HG03342 (cell line): ENCODE results near the gene GALNT12.

Experiments used
- ATAC-seq: cut with Tn5 transposase; IDR thresholded peaks from one replicate; pipeline ENCODE4 v1.9.1; 2021; ENCODE audit warnings: mild to moderate bottlenecking, moderate library complexity; ENCODE audit not compliant: unreplicated experiment

GALNT12 gene

DNA sequence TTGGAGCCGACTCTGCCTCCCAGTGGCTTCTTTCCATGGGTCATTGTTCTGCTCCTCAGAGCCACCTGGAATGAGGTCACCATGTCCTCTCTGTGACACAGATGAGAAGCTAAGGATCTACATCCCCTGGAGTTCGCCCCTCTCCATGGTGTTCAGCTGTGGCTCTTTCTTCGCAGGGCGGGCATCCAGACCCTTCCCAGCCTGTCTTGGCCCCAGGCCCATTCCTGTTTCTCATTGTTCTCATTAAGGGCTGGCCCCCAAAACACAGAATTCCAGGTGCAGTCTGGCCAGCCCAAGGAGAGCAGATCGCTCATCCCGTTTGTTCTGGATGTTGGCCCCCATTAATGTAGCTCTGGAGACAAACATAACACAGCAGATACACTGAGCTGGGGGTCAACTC lies 69.8 kb downstream of the GALNT12 start:
- ATAC-seq, result no peak

- ATAC-seq, result no peak
Measured at GRCh38 chr9:98879094-98879962, 71.9 kb downstream of the GALNT12 start.

DNA sequence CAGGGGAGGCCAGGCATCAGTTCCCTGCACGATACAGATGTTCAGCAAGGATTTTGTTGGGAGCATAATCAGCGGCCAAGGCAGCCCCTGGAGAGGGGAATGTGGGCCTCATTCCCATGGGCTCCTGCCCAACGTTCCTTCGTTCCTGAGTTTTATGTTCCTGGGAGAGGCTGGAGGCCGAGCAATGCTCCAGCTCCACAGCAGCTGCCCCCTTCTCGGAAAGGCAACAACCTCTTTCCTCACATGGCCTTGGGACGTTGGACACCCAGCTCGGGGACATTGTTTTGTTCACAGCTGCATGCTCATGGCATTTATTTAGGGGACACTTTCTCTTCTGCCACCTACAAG lies 72.5 kb downstream of the GALNT12 start:
- ATAC-seq, result no peak

GRCh38 chr9:98880311-98881015 lies 73.0 kb downstream of the GALNT12 start:
- ATAC-seq, result no peak

DNA sequence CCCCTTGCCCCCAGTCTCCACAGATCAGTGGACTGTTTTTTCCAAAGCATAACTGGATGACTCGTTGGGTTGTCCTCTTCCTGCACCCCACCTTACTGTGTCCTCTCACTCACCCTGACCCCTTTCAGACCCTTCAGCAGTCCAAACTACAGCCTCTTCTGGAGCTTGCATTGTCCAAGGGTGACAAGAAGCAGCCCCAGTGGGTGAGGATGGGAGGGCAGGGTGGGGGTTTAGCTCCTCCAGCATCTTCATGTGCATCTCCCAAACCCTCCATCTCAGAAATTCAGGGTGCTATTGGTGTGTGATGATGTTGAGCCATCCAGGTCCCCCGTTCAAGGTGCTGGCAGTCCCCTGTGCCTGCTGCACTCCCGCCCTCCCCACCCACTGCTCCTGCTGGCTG lies 73.9 kb downstream of the GALNT12 start:
- ATAC-seq, result no peak

DNA sequence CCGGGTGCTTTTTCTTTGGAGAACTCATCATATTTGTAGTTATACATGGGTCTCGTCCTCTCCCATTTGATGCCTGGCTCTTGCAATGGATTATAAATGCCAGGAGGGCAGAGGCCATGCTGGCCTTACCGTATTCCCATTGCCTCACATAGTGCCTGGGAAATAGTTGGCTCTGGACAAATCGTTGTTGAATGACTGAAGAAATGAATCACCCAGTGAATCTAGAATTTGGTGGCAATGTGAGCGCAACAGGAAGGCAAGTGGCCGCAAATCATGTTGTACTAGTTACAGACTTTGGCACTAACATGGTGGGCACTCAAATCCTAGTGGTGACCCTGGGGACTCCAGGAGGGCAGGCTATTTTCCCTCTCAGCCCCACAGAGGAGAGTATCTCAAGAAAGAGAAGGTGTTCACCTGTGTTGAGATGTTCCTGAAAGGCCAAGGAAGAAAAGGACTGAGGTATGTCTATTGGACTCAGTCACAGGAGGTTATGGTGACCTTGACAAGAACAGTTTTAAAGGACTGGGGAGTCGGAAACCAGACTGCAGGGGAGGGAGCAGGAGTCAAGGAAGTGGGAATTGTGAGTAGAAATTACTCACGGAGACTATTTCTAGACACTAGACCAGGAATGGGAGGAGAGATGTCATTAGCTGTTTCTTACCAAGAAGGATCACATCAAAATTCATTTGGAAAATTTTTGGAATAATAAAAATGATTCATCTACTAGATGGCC lies 74.5 kb downstream of the GALNT12 start:
- ATAC-seq, result no peak

DNA sequence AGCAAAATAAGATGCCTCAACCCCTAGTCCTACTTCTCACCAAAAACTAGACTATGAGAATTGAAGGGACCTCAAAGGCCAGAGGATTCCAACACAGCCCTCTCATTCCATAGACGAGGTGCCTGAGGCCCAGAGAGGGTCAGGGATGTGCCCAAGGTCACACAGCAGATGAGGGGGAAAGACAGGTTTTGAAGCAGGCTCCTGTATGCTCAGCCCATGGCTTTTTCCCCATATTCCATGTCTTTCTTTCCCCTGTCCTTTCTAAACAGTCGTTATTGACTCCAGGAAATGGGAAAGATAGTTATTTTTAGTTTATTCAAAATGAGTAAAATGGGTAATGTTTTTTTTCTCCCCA lies 75.1 kb downstream of the GALNT12 start:
- ATAC-seq, result no peak

GRCh38 chr9:98883276-98883675 lies 75.8 kb downstream of the GALNT12 start:
- ATAC-seq, result no peak

DNA sequence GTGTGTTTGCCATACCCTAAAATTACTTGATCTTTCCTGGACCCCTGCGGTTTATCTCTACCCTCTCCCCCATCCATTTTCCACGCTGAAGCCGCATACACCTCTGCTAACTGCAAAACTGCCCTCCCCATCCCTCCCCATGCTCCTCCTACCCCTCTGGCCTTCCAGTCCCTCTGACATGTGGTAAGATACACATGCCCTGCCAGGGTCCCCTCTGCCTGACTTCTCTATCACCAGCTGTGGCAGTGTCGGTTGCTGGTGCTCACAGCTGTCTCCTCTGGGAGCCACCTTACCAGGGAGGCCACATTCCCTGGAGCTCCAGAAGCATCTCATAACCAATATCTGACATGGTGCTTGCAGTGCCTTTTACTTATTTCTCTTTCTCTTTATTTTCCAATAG lies 77.4 kb downstream of the GALNT12 start:
- no peak for ATAC-seq

- no peak for ATAC-seq
Measured at GRCh38 chr9:98885575-98886295, 78.3 kb downstream of the GALNT12 start.

- no peak for ATAC-seq
Measured at GRCh38 chr9:98886691-98887229, 79.3 kb downstream of the GALNT12 start.

- ATAC-seq, result no peak
Measured at GRCh38 chr9:98887918-98888510, 80.5 kb downstream of the GALNT12 start.

DNA sequence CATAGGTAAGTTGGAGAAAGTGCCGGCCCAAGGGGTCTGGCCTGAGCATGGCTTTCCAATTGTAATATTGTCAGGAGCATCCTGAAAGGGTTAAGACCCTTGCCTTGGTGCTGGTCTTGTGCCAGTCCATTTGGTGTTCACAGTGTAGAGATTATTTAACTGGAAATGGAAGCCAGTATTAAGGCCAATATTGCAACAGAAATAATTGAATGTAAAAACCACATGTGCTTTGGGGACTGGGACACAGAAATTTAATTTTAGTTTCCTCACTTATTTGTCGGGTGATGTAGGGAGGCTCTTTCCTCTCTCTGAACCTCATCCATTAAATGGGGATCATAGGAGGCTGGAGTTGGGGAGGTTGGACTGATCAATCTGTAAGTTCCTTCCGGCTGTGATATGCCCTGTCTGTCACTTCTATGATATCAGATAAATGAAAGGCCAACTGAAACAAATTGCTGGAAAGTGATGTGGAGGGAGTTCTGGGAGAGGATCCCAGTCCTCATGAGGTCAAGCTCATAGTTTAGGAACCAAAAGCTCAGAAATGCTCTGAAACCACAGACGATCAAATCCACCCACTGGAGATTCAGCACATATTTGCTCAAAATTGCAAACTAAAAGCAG lies 81.4 kb downstream of the GALNT12 start:
- no peak for ATAC-seq

DNA sequence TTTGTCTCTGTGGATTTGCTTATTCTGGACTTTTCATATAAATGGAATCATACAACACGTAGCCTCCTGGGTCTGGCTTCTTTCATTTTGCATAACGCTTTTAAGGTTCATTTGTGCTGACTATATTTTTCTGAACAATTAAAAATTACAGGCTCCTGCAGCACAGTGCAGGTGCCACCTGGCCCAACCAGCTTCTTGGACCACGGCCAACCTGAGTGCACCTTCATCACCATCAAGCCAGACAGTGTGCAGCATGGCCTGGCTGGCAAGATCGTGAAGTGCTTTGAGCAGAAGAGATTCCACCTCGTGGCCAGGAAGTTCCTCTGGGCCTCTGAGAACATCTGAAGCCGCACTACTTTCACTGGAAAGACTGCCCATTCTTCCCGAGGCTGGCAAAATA lies 82.8 kb downstream of the GALNT12 start:
- no peak for ATAC-seq

DNA sequence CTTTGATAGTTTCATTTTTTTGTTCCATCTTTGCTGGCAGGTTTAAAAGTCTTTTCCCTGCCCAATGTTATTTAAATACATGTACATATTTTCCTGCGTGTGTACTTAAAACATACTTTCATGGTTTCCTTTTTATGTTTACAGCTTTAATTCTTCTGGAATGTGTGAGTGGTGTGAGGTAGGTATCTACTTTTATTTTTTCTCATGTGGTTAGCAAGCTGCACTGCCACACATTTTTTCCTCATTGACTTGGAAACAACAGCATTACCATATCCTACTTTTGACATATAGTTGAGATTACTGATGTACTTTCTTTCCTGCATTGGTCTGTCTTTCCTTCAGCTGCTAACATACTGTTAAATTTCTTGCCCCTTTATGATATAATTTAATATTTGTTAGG lies 84.8 kb downstream of the GALNT12 start:
- no peak for ATAC-seq

GRCh38 chr9:98892690-98893089 lies 85.2 kb downstream of the GALNT12 start:
- ATAC-seq, result no peak

- no peak for ATAC-seq
Measured at GRCh38 chr9:98894171-98894570, 86.7 kb downstream of the GALNT12 start.

GRCh38 chr9:98894761-98895160 lies 87.3 kb downstream of the GALNT12 start:
- no peak for ATAC-seq

DNA sequence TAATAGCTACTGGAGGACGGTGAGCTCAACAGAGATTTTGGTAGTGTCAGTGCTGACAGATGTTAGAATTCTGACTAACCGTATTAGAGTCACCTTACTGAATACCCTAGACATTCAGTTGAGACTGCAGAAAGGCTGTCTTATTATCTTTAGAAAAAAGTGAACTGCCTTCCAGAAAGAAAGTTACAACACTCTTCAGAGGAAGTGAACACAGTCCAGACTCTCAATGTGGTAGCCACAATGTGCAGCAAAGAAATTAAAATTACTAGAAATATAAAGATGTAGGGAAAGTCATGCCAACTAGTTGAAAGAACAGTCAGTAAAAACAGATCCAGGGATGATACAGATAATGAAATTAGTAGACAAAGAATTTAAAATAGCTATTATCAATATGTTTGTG lies 89.2 kb downstream of the GALNT12 start:
- no peak for ATAC-seq

DNA sequence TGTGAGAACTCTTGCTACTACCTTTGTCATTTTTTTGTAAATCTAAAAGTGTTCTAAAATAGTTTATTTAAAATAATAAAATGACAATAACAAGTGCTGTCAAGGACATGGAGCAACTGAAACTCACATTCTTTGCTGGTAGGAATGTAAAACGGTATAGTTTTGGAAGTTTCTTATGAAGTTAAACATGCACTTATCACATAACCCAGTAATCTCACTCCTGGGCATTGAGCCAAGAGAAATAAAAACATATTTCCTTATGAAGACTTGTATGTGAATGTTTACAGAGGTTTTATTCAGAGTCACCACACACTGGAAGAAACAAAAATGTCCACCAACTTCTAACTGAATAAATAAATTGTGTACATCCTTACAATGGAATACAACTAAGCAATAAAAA lies 90.3 kb downstream of the GALNT12 start:
- ATAC-seq, result no peak
